Osteoblast (primary cell): Measurements from ENCODE around the gene LPIN3. TPM values are rescaled to one million over a fixed set of nuclear protein-coding genes. Genes with fewer than 3 reads are reported as not detected.

Source experiments
- DNase-seq: peaks from one replicate; pipeline ENCODE4 v3.0.0; 2011; ENCODE audit warnings: low spot score, mixed read lengths; ENCODE audit not compliant: insufficient read length; ENCODE audit errors: missing footprints
- H2AFZ ChIP-seq: 2 replicates; pipeline ENCODE4 v1.6.0; 2011; ENCODE audit warnings: mild to moderate bottlenecking, low read length
- H3K27ac ChIP-seq: 2 replicates; pipeline ENCODE4 v1.5.1; 2011; ENCODE audit warnings: mild to moderate bottlenecking, low read depth, low read length, moderate library complexity
- H3K27me3 ChIP-seq: 2 replicates; pipeline ENCODE4 v1.6.0; 2012; ENCODE audit warnings: mild to moderate bottlenecking, control low read depth, inconsistent platforms, low read length, moderate library complexity; ENCODE audit not compliant: insufficient read depth
- H3K36me3 ChIP-seq: 2 replicates; pipeline ENCODE4 v1.5.1; 2011; ENCODE audit warnings: mild to moderate bottlenecking, low read length, control low read depth, moderate library complexity; ENCODE audit not compliant: insufficient read depth
- H3K4me1 ChIP-seq: 2 replicates; pipeline ENCODE4 v1.5.1; 2011; ENCODE audit warnings: mild to moderate bottlenecking, low read length, control low read depth, moderate library complexity; ENCODE audit not compliant: insufficient read depth
- H3K4me2 ChIP-seq: 2 replicates; pipeline ENCODE4 v1.6.0; 2011; ENCODE audit warnings: mild to moderate bottlenecking, low read length; ENCODE audit not compliant: insufficient read depth
- H3K4me3 ChIP-seq: fragments of 200-600 bp; sonication (generic); 3 replicates; pipeline ENCODE4 v1.5.1; 2012; ENCODE audit warnings: mild to moderate bottlenecking, low read length, inconsistent platforms; ENCODE audit not compliant: insufficient read depth
- H3K79me2 ChIP-seq: 2 replicates; pipeline ENCODE4 v1.6.0; 2012; ENCODE audit warnings: mild to moderate bottlenecking, low read length, control low read depth, inconsistent platforms; ENCODE audit not compliant: insufficient read depth
- H3K9me3 ChIP-seq: 2 replicates; pipeline ENCODE4 v1.5.1; 2011; ENCODE audit warnings: low read depth, low read length, control low read depth
- H4K20me1 ChIP-seq: 2 replicates; pipeline ENCODE4 v1.6.0; 2012; ENCODE audit warnings: mild to moderate bottlenecking, low read length, control low read depth; ENCODE audit not compliant: insufficient read depth
- total RNA-seq: library from RNA; depleted of rRNA; stranded (reverse); fragments of >200 nt; gene quantifications from 2 replicates; pipeline ENCODE4 v1.2.3, GENCODE V29; 2012
- TF ChIP-seq, protein P1 (sequence below): IDR thresholded peaks from 2 replicates; pipeline ENCODE4 v1.5.1; 2011; ENCODE audit warnings: mild to moderate bottlenecking, low read depth, low read length, moderate library complexity; ENCODE audit errors: extremely low read depth

LPIN3 gene
- total RNA-seq, 1 donor = 9.0 TPM

DNA sequence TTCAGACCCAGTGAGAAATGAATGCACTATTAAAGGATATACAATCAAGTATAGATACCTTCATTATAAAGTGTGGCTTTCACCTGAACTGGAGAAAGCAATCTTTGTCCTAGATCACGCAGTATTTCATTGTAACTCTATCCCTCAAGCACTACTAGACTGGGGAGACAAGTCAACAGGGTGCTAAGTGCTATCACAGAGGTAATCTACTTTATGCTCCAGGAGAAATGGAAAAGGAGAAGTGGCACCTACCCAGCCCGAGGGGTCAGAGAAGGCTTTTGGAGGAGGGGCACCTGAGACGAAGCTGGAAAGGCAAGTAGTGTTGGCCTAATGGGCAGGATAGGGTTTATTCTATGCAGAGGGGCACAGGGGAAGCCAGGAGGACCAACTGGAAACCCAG, 40.2 kb upstream of the LPIN3 start:
- Histone ChIP-seq H3K27me3 (no peaks in the 10 kb centered on the region), H3K4me1 (peaks cover 16% of the 10 kb centered on the region), H3K4me3 (no peak overlapping the region), H4K20me1 (peaks cover 55% of the 10 kb centered on the region), H3K27ac (peak overlapping the region; percentile 3), H2AFZ (no peak overlapping the region), H3K9me3 (no peaks in the 10 kb centered on the region), H3K36me3 (no peaks in the 10 kb centered on the region), H3K4me2 (no peak overlapping the region), H3K79me2 (peaks cover 93% of the 10 kb centered on the region)
- TF ChIP-seq, protein P1, sequence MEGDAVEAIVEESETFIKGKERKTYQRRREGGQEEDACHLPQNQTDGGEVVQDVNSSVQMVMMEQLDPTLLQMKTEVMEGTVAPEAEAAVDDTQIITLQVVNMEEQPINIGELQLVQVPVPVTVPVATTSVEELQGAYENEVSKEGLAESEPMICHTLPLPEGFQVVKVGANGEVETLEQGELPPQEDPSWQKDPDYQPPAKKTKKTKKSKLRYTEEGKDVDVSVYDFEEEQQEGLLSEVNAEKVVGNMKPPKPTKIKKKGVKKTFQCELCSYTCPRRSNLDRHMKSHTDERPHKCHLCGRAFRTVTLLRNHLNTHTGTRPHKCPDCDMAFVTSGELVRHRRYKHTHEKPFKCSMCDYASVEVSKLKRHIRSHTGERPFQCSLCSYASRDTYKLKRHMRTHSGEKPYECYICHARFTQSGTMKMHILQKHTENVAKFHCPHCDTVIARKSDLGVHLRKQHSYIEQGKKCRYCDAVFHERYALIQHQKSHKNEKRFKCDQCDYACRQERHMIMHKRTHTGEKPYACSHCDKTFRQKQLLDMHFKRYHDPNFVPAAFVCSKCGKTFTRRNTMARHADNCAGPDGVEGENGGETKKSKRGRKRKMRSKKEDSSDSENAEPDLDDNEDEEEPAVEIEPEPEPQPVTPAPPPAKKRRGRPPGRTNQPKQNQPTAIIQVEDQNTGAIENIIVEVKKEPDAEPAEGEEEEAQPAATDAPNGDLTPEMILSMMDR = no peak
- DNase-seq = no peak

DNA sequence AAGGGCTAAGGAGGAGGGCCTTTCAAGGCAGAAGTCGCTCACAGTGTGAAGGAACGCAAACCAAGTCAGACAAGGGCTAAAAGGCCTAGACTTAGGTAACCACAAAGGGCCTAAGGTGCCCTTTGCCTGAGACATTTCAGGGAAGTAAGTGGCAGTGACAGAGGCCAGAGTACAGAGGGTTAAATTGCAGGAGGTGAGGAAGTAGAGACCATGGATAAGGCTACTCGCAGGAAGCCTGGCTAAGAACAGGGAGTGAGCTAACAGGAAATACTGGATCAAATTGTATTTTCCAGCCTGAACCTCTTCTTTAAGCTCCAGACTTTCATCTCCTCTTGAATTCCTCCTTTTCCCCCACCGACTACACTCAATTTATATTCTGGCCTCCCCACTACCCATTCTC, 39.7 kb upstream of the LPIN3 start:
- no peak overlapping the region for H3K4me2 ChIP-seq
- no peak overlapping the region for H3K4me3 ChIP-seq
- TF ChIP-seq, protein P1 = no peak
- no peak for DNase-seq
- no peaks in the 10 kb centered on the region for H3K36me3 ChIP-seq
- no peaks in the 10 kb centered on the region for H3K9me3 ChIP-seq
- H4K20me1 ChIP-seq = peaks cover 55% of the 10 kb centered on the region
- H3K27ac ChIP-seq = peak overlapping the region; percentile 3
- H2AFZ ChIP-seq = no peak overlapping the region
- peaks cover 16% of the 10 kb centered on the region for H3K4me1 ChIP-seq
- no peaks in the 10 kb centered on the region for H3K27me3 ChIP-seq
- H3K79me2 ChIP-seq = peaks cover 91% of the 10 kb centered on the region

DNA sequence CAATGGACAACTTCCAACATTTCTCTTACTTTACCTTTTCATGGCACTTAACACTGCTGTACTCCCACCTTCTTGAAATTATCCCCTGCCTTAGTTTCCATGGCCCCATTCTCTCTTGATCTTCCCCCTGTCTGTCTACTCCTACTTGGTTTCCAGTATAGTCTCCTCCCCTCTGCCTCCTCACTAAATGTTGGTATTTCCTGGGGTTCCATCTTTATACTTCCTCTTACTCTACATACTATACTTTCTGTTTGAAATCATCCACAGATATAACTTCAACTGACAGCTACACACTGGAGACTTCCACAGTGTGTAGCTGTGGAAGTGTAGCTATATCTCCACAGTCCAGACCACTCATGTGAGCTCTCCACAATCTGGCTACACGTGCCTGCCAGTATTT, 36.6 kb upstream of the LPIN3 start:
- H3K79me2 ChIP-seq = peaks cover 90% of the 10 kb centered on the region
- no peak for DNase-seq
- H3K4me1 ChIP-seq = peaks cover 30% of the 10 kb centered on the region

DNA sequence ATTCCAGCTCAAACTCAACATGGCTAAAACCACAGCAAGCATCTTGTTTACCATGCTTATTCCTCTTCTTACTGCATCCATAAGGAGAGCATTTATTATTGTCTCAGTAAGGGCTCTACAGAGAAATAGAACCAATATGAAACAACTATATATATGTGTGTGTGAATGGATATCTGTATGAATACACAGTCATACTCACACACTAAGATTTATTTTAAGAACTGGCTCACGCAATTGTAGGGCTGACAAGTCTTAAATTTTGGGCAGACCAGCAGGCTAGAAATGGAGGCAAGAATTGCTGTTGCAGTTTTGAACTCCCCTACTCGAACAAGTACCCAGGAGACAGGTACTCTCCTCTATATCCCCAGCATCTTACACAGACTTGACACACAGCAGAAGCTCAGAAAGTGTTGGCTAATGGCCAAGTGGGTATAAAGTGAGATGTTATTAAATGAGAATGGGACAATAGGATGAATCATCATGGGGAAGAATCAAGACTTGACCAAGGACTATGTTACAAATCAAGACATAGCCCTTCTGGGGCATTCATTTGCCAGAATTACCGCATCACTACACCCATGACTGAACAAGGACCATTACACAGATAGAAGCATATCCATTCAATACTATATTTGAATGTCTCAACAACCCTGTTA, 36.1 kb upstream of the LPIN3 start:
- H3K79me2 ChIP-seq = peaks cover 90% of the 10 kb centered on the region
- no peak overlapping the region for H3K4me2 ChIP-seq
- H2AFZ ChIP-seq = no peak overlapping the region
- H3K4me1 ChIP-seq = peaks cover 36% of the 10 kb centered on the region
- no peaks in the 10 kb centered on the region for H3K36me3 ChIP-seq
- no peak for DNase-seq
- no peak overlapping the region for H3K27ac ChIP-seq
- no peak overlapping the region for H3K4me3 ChIP-seq
- H3K27me3 ChIP-seq = no peaks in the 10 kb centered on the region
- peaks cover 34% of the 10 kb centered on the region for H4K20me1 ChIP-seq
- TF ChIP-seq, protein P1 = no peak
- H3K9me3 ChIP-seq = no peaks in the 10 kb centered on the region

More for the DNA sequence above, 36.6 kb upstream of the LPIN3 start:
- H3K9me3 ChIP-seq = no peaks in the 10 kb centered on the region
- no peak overlapping the region for H3K4me2 ChIP-seq
- peaks cover 34% of the 10 kb centered on the region for H4K20me1 ChIP-seq
- H3K27me3 ChIP-seq = no peaks in the 10 kb centered on the region
- TF ChIP-seq, protein P1 = no peak
- H3K27ac ChIP-seq = no peak overlapping the region
- H3K4me3 ChIP-seq = no peak overlapping the region
- H2AFZ ChIP-seq = no peak overlapping the region
- H3K36me3 ChIP-seq = no peaks in the 10 kb centered on the region
